Endometrial microvascular endothelial cells (primary cell): Measurements from ENCODE around the gene ADPRHL1. TPM values are rescaled to one million over a fixed set of nuclear protein-coding genes. Genes with fewer than 3 reads are reported as not detected.
"Not testable (repeated sequence)": the region's sequence is repeated elsewhere in the genome, so short reads cannot be mapped to it uniquely, and the experiment has no call there.

ENCODE experiments used
- in situ Hi-C: cut with HindIII; loops from 2 replicates; pipeline ENCODE4 v1.10.0; 2017; ENCODE audit warnings: low sequenced_read_pairs, low pct_unique_long_range_greater_than_20kb; ENCODE audit errors: inconsistent ontology term
- total RNA-seq: library from RNA; depleted of rRNA; stranded (reverse); fragments of >200 nt; gene quantifications from one replicate; pipeline ENCODE4 v1.2.3, GENCODE V29; 2015; ENCODE audit errors: inconsistent ontology term

Gene ADPRHL1
- total RNA-seq, 1 donor from 2014 or later, result 17.5 TPM

DNA sequence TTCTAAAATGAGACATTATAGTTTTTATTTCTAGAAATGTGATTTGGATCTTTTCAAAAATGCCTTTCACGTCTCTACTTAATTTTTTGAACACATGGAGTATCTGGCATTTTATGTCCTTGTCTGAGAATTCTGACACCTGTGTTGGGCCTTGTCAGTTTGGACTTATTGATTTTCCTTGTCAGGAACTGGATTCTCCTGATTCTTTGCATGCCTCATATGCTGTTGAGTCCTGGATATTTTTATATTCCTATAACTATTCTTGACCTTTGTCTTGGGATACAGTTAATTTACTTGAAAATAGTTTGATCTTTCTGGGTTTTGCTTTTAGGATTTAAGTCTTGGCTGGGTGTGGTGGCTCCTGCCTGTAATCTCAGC lies 10.3 kb downstream of the ADPRHL1 start:
- in situ Hi-C loops, result no loop called here

DNA sequence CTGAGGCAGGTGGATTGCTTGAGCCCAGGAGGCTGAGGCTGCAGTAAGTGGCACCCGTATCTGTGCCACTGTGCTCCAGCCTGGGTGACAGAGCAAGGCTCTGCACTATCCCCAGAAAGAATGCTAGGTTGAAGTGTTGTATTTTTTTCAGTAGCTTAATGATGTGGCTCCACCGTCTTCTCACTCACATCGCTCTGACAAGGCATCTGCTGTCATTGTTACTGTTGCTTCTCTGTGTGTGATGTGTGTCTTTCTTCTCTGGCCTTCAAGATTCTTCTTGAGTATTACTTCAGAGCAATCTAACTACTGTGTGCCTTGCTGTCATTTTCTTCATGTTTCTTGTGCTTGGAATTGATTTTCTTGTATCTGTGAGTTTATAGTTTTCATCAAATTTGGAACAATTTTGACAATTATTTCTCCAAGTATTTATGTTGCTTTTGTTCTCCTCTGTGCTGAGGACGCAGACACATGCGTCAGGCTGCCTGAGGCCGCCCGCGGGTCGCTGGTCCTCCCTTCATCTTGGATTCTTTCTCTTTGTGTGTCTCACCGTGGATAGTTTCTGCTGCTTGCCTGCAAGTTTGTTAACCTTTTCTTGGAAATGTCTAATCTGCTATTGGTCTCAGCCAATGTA lies 10.8 kb downstream of the ADPRHL1 start:
- in situ Hi-C loops, result no loop called here

DNA sequence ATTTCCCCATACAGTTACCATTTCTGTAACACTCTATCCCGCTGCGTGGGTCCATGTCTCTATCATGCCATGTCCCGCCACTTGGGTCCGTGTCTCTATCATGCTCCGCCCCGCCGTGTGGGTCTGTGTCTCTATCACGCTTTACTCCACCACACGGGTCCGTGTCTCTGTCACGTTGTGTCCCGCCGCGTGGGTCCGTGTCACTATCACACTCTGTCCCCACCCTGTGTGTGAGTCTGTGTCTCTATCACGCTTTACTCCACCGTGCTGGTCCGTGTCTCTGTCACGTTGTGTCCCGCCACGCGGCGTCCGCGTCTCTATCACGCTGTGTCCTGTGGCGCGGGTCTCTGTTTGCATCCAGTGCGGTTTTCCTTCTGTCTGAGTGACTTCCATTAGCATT lies 11.6 kb downstream of the ADPRHL1 start:
- in situ Hi-C loops, result no loop called here

DNA sequence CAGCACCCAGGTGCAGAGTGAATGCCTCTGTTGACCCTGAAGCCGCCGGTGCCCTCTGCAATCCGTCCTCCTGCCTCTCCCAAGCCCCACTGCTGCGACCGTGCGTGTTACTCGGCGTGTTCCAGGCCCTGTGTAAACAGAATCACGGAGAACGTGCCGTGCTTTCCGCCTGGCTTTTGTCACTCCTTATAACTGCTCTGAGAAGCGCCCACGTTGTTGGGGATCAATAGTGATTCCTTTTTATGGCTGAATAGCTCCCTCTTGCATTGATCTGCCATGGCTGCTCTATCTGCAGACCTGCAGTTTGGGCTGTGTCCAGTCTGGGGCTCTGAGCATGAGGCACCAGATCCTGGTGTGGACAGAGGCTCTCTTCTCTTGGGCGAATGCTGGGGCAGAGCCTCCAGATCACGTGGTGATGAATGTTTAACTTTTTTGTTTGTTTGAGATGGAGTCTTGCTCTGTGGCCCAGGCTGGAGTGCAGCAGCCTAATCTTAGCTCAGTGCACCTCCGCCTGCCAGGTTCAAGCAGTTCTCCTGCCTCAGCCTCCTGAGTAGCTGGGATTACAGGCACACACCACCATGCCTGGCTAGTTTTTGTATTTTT lies 15.8 kb downstream of the ADPRHL1 start:
- in situ Hi-C loops, result no loop called here

DNA sequence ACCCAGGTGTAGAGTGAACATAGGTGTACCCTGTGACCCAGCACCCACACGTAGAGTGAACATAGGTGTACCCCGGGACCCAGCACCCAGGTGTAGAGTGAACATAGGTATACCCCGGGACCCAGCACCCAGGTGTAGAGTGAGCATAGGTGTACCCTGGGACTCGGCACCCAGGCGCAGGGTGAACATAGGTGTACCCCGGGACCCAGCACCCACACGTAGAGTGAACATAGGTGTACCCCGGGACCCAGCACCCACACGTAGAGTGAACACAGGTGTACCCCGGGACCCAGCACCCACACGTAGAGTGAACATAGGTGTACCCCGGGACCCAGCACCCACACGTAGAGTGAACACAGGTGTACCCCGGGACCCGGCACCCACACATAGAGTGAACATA lies 16.4 kb downstream of the ADPRHL1 start:
- in situ Hi-C loops, result not testable (repeated sequence)

DNA sequence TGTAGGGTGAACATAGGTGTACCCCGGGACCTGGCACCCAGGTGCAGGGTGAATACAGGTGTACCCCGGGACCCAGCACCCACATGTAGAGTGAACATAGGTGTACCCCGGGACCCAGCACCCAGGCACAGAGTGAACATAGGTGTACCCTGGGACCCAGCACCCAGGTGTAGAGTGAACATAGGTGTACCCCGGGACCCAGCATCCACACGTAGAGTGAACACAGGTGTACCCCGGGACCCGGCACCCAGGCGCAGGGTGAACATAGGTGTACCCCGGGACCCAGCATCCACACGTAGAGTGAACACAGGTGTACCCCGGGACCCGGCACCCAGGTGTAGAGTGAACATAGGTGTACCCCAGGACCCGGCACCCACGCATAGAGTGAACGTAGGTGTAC lies 17.4 kb downstream of the ADPRHL1 start:
- in situ Hi-C loops, result not testable (repeated sequence)

DNA sequence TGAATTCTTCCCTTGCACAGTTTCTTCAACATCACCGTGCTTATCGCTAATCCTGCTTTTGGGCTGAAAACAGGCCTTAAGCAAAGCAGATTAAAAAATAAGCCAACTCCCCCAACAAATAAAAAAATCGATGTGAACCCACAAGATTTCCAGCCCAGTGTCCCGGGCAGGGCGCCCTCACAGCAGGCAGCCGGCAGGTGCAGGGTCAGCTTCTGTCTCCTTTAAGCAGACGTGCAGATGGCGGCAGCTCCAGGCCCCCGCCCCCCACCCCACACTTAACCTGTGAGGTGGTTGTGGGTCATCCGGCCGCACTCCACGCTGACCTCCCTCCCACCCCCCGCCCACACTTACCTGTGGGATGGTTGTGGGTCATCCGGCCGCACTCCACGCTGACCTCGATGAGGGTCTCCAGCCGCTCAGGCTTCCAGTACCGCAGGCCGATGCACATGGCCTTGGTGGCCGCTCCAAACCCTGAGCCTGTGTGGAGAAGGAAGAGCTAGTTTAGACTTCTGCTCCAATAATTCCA lies 19.8 kb downstream of the ADPRHL1 start:
- in situ Hi-C loops, result no loop called here

DNA sequence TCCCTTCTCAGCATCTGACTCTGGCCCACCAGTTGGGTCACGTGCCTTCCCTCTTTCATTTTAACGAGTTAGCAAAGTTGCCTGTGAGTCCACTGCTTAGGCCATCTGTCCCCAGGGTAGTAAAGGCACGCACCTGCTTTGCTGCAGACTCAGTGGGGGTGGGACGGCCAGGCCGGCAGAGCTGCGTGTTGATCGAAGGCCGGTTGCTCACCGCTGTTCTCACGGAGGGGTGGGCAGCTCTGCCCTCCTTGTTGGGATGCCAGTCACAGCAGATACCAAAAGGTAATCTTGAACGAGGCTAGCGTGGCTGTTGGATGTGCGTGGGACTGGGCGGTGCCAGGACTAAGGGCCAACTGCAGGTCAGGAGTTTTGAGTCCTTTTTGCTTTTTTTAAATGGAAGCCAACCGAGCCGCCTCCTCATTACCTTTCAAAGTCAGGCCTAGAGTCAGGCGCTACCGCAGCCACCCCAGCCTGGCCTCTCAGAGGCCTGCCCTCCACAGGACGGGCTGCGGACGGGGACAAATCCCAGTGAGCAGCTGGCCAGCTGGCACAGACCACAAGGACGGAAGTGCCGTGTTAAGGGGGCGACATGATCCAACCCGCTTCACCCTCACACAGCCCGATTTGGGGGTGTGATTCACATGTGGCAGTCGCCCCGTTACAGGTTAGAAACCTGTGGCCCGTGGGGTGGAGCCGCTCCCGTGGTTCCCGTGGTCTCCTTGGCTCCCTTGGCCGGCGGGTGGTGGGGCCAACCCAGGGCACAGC lies 20.6 kb downstream of the ADPRHL1 start:
- in situ Hi-C loops, result no loop called here

DNA sequence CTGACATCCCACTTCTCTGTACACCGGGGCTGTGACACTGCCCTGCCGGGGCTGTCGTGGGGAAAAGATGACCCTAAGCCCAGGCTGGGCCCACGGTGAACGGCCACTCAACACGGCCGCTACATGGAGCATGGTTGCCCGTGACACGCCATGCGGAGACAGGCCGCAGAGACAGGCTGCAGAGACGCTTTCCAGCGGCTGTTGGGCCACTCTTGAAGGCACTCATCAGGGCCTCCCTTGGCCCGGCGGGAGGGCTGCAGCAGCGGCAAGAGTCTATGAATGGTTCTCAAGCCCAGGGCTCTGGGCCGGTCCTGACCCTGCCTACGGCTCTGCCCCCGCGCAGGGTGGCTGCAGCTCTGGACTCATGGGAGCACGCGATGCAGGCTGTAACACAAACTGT lies 22.1 kb downstream of the ADPRHL1 start:
- in situ Hi-C loops, result no loop called here

DNA sequence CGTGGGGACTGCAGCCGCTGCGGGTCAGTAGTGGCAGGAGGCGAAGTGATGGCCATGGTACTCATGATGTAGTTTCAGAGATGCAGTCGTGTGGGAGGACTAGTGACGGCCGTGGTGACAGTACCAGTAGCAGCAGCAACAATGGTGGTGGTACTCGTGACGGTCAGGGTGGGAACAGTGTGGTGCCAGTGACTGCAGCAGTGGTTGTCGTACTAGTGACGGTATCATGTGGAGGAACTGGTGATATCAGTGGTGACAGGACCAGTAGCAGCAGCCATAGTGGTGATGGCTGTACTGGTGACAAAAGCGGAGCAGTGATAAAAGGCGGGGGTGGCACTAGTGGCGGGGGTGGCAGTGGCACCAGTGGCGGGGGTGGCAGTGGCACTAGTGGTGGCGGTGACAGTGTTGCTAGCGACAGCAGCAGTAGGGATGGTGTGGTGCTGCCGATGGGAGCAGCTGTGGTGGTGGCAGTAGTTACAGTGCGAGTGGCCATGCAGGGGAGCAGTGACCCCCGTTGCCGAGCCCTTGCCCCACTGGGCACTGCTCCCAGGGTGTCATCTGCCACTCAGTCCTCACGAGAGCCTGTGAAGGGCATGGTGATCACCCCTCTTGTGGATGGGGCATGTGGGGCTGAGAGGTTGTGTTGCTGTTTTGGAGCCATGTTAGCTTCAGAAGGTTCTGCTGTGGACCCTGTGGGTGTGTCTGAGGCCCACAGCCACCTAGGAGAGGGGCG lies 22.7 kb downstream of the ADPRHL1 start:
- in situ Hi-C loops, result no loop called here

DNA sequence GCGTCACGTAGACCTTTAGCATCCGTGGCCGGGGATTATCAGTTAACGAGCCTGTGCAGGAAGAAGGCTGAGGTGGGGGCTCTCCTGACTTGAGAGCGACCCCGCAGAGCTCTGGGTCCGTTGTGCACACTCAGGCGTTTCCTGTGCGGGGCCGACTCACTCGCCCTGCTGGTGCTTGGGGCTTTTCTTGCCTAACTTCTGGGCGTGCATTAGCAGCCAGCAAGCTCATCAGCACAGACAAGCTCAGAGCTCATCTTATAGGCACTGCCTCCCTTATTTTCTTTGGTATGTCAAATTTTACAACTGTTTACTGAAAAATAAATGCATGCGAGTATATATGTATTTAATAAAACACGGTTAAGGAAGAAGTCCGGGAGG lies 23.7 kb downstream of the ADPRHL1 start:
- in situ Hi-C loops, result no loop called here

DNA sequence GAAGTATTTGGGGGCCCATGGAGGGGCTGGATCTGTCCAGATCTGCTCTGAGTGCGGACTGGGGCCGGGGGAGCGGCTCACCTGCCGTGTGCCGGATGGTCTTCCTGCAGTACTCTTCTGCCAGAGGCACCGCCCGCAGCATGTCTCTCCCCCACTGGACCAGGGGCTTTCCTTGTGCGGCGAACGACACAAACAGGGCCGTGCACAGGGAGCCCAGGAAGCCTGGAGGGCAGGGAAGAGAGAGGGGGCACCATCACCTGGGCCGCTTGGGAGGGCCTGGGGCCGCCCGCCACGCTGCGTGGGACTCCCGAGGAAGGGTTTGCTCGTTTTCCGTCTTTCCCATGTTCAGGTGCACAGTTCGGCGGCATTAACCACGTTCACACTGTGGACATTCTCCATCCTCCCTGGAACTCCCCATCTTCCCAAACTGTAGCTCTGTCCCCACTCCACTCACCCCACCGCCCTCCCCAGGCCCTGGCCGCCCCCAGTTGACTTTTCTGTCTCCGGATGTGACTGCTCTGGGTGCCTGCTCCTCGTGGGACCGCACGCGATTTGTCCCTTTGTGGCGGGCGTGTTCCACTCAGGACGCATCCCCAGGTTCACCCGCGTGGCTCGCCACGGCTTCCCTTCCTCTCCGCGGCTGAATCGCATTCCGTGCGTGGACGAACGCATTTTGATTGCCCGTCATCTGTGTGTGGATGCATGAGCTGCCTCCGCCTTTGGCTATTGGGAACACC lies 24.2 kb downstream of the ADPRHL1 start:
- in situ Hi-C loops, result no loop called here

DNA sequence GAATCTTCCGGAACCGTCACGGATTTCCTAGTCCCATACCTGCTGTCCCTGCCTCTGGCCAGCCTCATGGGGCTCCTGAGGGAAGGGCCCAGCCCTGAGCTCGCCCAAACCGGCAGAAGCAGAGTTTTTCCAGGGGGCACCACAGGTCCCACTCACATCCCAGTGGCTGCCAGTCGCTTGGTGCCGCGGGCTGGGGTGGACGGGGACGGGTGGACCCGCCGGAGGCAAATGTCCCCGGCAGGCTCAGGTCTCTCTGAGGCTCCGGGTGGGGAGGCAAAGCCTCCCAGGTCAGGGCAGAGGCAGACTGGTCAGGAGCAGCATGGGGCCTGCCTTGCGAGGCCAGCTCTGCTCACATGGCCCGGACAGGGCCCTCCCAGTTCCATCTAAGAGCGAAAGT lies 24.8 kb downstream of the ADPRHL1 start:
- in situ Hi-C loops, result no loop called here

DNA sequence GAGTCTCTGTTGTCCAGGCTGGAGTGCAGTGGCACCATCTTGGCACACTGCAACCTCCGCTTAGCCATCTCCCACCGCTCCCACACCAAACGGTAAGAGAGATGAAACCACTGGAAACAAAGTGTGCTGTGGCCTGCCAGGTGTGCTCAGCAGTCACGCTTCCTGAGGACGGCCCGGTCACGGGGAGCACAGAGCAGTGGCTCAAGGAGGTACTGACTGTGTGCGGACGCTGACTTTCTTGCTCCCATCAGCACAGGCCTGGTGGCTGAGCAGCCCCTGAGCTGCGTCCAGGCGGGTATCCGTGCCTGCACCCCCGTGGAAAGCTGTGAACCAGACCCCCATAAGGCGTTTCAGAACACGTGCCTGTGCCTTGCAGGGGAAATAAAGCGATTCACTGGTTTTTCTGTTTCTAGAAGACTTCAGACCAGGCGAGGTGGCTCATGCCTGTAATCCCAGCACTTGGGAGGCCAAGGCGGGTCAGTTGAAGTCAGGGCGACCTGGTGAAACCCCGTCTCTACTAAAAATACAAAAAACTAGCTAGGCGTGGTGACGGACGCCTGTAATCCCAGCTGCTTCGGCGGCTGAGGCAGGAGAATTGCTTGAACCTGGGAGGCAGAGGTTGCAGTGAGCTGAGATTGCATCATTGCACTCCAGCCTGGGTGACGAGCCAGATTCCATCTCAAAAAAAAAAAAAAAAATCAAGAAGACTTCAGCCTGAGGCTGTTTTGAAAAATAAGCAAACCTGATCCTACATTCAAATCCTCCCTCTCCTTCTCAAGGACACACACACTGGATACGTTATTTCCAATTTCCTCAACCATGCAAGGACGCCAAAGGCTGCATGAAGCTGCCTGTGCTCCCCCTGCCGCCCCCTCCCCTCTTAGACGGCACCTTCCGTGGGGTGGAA lies 25.5 kb downstream of the ADPRHL1 start:
- in situ Hi-C loops, result no loop called here

DNA sequence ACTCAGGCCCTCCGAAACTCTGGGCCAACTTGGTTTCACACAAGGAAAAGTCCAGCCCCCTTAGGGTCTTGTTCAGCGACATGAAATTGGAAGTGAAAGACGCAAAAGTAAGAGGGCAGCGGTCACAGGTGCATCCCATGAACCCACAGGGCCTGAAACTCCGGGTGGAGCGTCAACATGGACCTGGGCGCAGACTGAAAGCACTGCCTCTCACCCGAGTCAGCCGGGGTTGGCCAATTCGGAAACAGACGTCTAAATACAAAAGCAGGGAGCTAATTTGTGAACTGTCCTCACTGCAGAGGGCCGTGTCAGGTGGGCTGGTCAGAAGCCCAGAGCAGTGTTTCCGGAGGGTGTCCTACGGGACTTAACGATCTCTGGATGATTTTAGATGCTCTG lies 26.7 kb downstream of the ADPRHL1 start:
- in situ Hi-C loops, result no loop called here

DNA sequence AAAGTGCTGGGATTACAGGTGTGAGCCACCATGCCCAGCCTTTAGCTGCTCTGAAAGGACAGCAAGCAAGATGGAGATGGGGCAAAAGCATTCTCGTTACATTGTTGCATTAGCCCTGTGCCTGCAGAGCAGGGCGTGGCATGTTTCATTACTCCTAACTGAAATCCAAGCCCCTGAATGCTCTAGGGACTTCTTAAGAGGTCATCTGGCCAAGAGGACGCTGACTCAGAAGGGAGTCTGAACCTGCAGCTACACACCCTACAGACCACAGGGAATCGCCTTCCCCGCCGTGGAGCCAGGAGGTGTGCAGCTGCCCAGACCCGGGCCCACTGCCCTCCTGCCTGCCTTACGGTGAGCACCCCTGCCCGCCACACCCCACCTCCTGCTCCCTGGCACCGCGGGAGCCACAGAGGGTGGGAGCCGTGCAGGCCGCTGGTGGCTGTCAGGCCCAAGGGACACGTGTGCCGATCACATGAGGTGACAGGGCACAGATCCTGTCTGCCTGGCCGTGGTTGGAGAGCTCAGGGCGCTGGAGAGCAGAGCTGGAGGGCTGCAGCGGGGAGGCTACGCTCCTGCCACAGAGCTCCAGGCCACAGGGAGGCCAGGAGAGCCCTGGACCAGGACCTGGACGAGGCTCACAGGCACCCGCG lies 27.2 kb downstream of the ADPRHL1 start:
- in situ Hi-C loops, result no loop called here

DNA sequence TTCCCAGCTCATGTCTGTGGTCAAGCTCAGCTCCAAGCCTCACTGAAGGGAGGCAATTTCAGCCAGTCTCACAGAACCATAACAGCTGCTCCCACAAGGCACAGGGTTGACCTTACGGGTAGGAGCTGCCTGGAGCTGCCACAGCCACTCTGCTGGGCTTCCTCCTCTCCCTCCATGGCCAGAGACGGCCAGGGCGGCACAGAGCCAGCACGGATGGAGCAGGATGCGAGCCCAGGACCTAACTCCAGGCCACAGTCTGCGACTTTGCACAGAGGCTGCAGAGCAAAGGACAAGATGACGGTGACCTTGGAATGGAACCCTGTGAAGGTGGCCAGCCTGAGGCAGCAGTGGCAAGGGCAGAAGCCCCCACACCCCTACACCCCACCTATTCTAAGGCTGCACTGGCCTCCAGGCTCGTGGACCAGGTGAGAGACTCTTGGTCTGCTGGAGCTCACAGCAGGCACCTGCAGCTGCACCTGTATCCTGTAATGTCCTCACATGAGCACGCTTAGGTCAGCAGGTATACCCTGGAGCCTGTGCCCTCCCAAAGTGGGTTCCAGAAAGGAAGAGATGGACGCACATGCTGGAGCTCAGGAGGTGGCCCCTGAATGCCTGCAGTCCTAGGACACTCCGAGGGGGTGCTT lies 29.6 kb downstream of the ADPRHL1 start:
- in situ Hi-C loops, result no loop called here
